IMR-90 (cell line): ENCODE data around the gene TICAM1.
"Not testable (repeated sequence)": the region's sequence is repeated elsewhere in the genome, so short reads cannot be mapped to it uniquely, and the experiment has no call there.

Experiments used
- CEBPB ChIP-seq: IDR thresholded peaks from 2 replicates; pipeline ENCODE4 v1.6.1; 2012; ENCODE audit warnings: low read depth, low read length, improper control_type of control experiment
- CHD1 ChIP-seq: IDR thresholded peaks from 2 replicates; pipeline ENCODE4 v1.6.1; 2012; ENCODE audit warnings: low read depth, low read length, improper control_type of control experiment
- CTCF ChIP-seq: conservative IDR thresholded peaks from 2 replicates; pipeline ENCODE4 v1.5.1; 2012; ENCODE audit warnings: mild to moderate bottlenecking, low read depth, low read length, improper control_type of control experiment
- ELK1 ChIP-seq: fragments of 150-350 bp; IDR thresholded peaks from 2 replicates; pipeline ENCODE4 v1.6.1; 2016; ENCODE audit warnings: low read depth, mild to moderate bottlenecking, low read length, moderate library complexity, borderline replicate concordance
- MAZ ChIP-seq: IDR thresholded peaks from 2 replicates; pipeline ENCODE4 v1.6.1; 2012; ENCODE audit warnings: low read depth, mild to moderate bottlenecking, low read length, improper control_type of control experiment, moderate library complexity, borderline replicate concordance
- MXI1 ChIP-seq: IDR thresholded peaks from 2 replicates; pipeline ENCODE4 v1.6.1; 2012; ENCODE audit warnings: low read depth, mild to moderate bottlenecking, low read length, moderate library complexity, borderline replicate concordance
- NFE2L2 ChIP-seq: fragments of 150-350 bp; IDR thresholded peaks from 2 replicates; pipeline ENCODE4 v1.6.1; 2016; ENCODE audit warnings: low read depth, mild to moderate bottlenecking, low read length
- POLR2A ChIP-seq: IDR thresholded peaks from 2 replicates; pipeline ENCODE4 v1.6.1; 2012; ENCODE audit warnings: mild to moderate bottlenecking, low read depth, low read length
- RAD21 ChIP-seq: IDR thresholded peaks from 2 replicates; pipeline ENCODE4 v1.6.1; 2012; ENCODE audit warnings: low read length, improper control_type of control experiment
- USF2 ChIP-seq: fragments of 150-350 bp; IDR thresholded peaks from 2 replicates; pipeline ENCODE4 v1.6.1; 2017; ENCODE audit warnings: mild to moderate bottlenecking, antibody characterized with exemption, low read length, low read depth

GRCh38 chr19:4822354-4822753 lies 9.2 kb downstream of the TICAM1 start:
- TF ChIP-seq POLR2A, CHD1, CTCF, RAD21, NFE2L2, CEBPB, ELK1, MAZ, MXI1, USF2: not testable (repeated sequence)
